Stimulated activated CD8-positive, alpha-beta memory T cell treated with anti-CD3 and anti-CD28 coated beads, Interleukin-7, amount 100 ng/mL, for 4 hours (primary cell): ENCODE data around the gene IP6K3.

Experiments used
- DNase-seq, 2 donors: peaks; one replicate each; pipeline ENCODE4 v3.0.0-alpha.2; 2020; ENCODE audit warnings: low read depth in 2 of 2

The IP6K3 gene

GRCh38 chr6:33777398-33778388 lies 31.0 kb upstream of the IP6K3 start:
- no peak for DNase-seq

GRCh38 chr6:33776764-33777163 lies 30.1 kb upstream of the IP6K3 start:
- DNase-seq = no peak

- DNase-seq = no peak
Measured at GRCh38 chr6:33776186-33776585, 29.5 kb upstream of the IP6K3 start.

GRCh38 chr6:33774774-33775173 lies 28.1 kb upstream of the IP6K3 start:
- DNase-seq = no peak

- no peak for DNase-seq
Measured at GRCh38 chr6:33772902-33773472, 26.3 kb upstream of the IP6K3 start.

GRCh38 chr6:33772082-33772830 lies 25.6 kb upstream of the IP6K3 start:
- no peak for DNase-seq

GRCh38 chr6:33771146-33772081 lies 24.7 kb upstream of the IP6K3 start:
- DNase-seq = peak; percentile 14 to 44

GRCh38 chr6:33770833-33771145 lies 24.1 kb upstream of the IP6K3 start:
- no peak for DNase-seq

GRCh38 chr6:33770124-33770832 lies 23.6 kb upstream of the IP6K3 start:
- DNase-seq = no peak

GRCh38 chr6:33769248-33769821 lies 22.6 kb upstream of the IP6K3 start:
- DNase-seq = no peak

GRCh38 chr6:33768644-33769120 lies 22.0 kb upstream of the IP6K3 start:
- DNase-seq = peak; percentile 39 to 44

- no peak for DNase-seq
Measured at GRCh38 chr6:33766921-33767907, 20.5 kb upstream of the IP6K3 start.

- no peak for DNase-seq
Measured at GRCh38 chr6:33765368-33765767, 18.7 kb upstream of the IP6K3 start.

- DNase-seq = no peak
Measured at GRCh38 chr6:33764036-33764435, 17.3 kb upstream of the IP6K3 start.

- no peak for DNase-seq
Measured at GRCh38 chr6:33763483-33763882, 16.8 kb upstream of the IP6K3 start.

- no peak for DNase-seq
Measured at GRCh38 chr6:33762713-33763112, 16.0 kb upstream of the IP6K3 start.

- no peak for DNase-seq
Measured at GRCh38 chr6:33761922-33762629, 15.4 kb upstream of the IP6K3 start.

GRCh38 chr6:33761581-33761921 lies 14.8 kb upstream of the IP6K3 start:
- no peak for DNase-seq
